HG03378 (cell line): ENCODE results near the gene WNT5A.

Experiments
- ATAC-seq: cut with Tn5 transposase; IDR thresholded peaks from one replicate; pipeline ENCODE4 v1.9.1; 2021; ENCODE audit warnings: mild to moderate bottlenecking, moderate library complexity; ENCODE audit not compliant: unreplicated experiment

Gene WNT5A

GRCh38 chr3:55482496-55483195, 4.5 kb downstream of the WNT5A start:
- no peak for ATAC-seq

GRCh38 chr3:55481744-55482495, 5.2 kb downstream of the WNT5A start:
- no peak for ATAC-seq

GRCh38 chr3:55480911-55481743, 6.0 kb downstream of the WNT5A start:
- no peak for ATAC-seq

GRCh38 chr3:55477306-55478303, 9.5 kb downstream of the WNT5A start:
- no peak for ATAC-seq

GRCh38 chr3:55476515-55476914, 10.6 kb downstream of the WNT5A start:
- ATAC-seq = no peak

GRCh38 chr3:55474213-55474632, 12.9 kb downstream of the WNT5A start:
- ATAC-seq = no peak

- no peak for ATAC-seq
Measured at GRCh38 chr3:55473788-55474187, 13.3 kb downstream of the WNT5A start.

GRCh38 chr3:55471522-55472280, 15.4 kb downstream of the WNT5A start:
- no peak for ATAC-seq

- ATAC-seq = no peak
Measured at GRCh38 chr3:55471084-55471483, 16.0 kb downstream of the WNT5A start.

- ATAC-seq = no peak
Measured at GRCh38 chr3:55469957-55470526, 17.1 kb downstream of the WNT5A start.

GRCh38 chr3:55468251-55468650, 18.9 kb downstream of the WNT5A start:
- no peak for ATAC-seq

GRCh38 chr3:55467099-55467498, 20.0 kb downstream of the WNT5A start:
- ATAC-seq = no peak

- no peak for ATAC-seq
Measured at GRCh38 chr3:55466526-55466925, 20.6 kb downstream of the WNT5A start.

- no peak for ATAC-seq
Measured at GRCh38 chr3:55461896-55462295, 25.2 kb downstream of the WNT5A start.

- ATAC-seq = no peak
Measured at GRCh38 chr3:55459838-55460237, 27.3 kb downstream of the WNT5A start.

GRCh38 chr3:55458181-55458790, 28.8 kb downstream of the WNT5A start:
- no peak for ATAC-seq

GRCh38 chr3:55455915-55456314, 31.2 kb downstream of the WNT5A start:
- no peak for ATAC-seq

GRCh38 chr3:55454611-55455010, 32.5 kb downstream of the WNT5A start:
- ATAC-seq = no peak
